CD4-positive, alpha-beta T cell treated with Interferon alpha-2 for 1 hour (primary cell): ENCODE results near the gene FBXO21.
"Not testable (repeated sequence)": the region's sequence is repeated elsewhere in the genome, so short reads cannot be mapped to it uniquely, and the experiment has no call there.

Source experiments
- DNase-seq, 2 donors: peaks; one replicate each; pipeline ENCODE4 v3.0.0-alpha.2; 2020 to 2022

The FBXO21 gene

GRCh38 chr12:117199956-117200744 lies 9.9 kb upstream of the FBXO21 start:
- not testable (repeated sequence) for DNase-seq

- not testable (repeated sequence) for DNase-seq
Measured at GRCh38 chr12:117196334-117196733, 6.1 kb upstream of the FBXO21 start.

GRCh38 chr12:117195027-117195426 lies 4.8 kb upstream of the FBXO21 start:
- not testable (repeated sequence) for DNase-seq

GRCh38 chr12:117193903-117194302 lies 3.6 kb upstream of the FBXO21 start:
- no peak for DNase-seq

- not testable (repeated sequence) for DNase-seq
Measured at GRCh38 chr12:117192581-117192980, 2.3 kb upstream of the FBXO21 start.

- DNase-seq, result no peak
Measured at GRCh38 chr12:117192057-117192456, 1.8 kb upstream of the FBXO21 start.

GRCh38 chr12:117189725-117190209 lies 503 bp downstream of the FBXO21 start:
- DNase-seq, result peak; percentile 9 to 39

GRCh38 chr12:117188961-117189724 lies 1.1 kb downstream of the FBXO21 start:
- DNase-seq, result no peak

GRCh38 chr12:117188121-117188665 lies 2.1 kb downstream of the FBXO21 start:
- DNase-seq, result no peak

GRCh38 chr12:117187421-117187820 lies 2.8 kb downstream of the FBXO21 start:
- no peak for DNase-seq

- DNase-seq, result no peak
Measured at GRCh38 chr12:117182866-117183265, 7.4 kb downstream of the FBXO21 start.

GRCh38 chr12:117181468-117181843 lies 8.8 kb downstream of the FBXO21 start:
- not testable (repeated sequence) for DNase-seq

GRCh38 chr12:117180758-117181467 lies 9.4 kb downstream of the FBXO21 start:
- DNase-seq, result no peak

- no peak for DNase-seq
Measured at GRCh38 chr12:117178745-117179144, 11.5 kb downstream of the FBXO21 start.

GRCh38 chr12:117178301-117178700 lies 12.0 kb downstream of the FBXO21 start:
- no peak for DNase-seq

- DNase-seq, result no peak
Measured at GRCh38 chr12:117172168-117172567, 18.1 kb downstream of the FBXO21 start.

- no peak for DNase-seq
Measured at GRCh38 chr12:117171499-117172162, 18.6 kb downstream of the FBXO21 start.

- no peak for DNase-seq
Measured at GRCh38 chr12:117169548-117169947, 20.7 kb downstream of the FBXO21 start.

GRCh38 chr12:117168976-117169375 lies 21.3 kb downstream of the FBXO21 start:
- no peak for DNase-seq

- DNase-seq, result no peak
Measured at GRCh38 chr12:117167769-117168168, 22.5 kb downstream of the FBXO21 start.

GRCh38 chr12:117166107-117166506 lies 24.2 kb downstream of the FBXO21 start:
- DNase-seq, result no peak

- no peak for DNase-seq
Measured at GRCh38 chr12:117165342-117165741, 24.9 kb downstream of the FBXO21 start.
